GM18517 (cell line): ENCODE results near the gene MEIS1.
"Not testable (repeated sequence)": the region's sequence is repeated elsewhere in the genome, so short reads cannot be mapped to it uniquely, and the experiment has no call there.

ENCODE experiments used
- ATAC-seq: cut with Tn5 transposase; IDR thresholded peaks from one replicate; pipeline ENCODE4 v1.9.1; 2021; ENCODE audit warnings: mild to moderate bottlenecking, moderate library complexity; ENCODE audit not compliant: unreplicated experiment

MEIS1 gene

DNA sequence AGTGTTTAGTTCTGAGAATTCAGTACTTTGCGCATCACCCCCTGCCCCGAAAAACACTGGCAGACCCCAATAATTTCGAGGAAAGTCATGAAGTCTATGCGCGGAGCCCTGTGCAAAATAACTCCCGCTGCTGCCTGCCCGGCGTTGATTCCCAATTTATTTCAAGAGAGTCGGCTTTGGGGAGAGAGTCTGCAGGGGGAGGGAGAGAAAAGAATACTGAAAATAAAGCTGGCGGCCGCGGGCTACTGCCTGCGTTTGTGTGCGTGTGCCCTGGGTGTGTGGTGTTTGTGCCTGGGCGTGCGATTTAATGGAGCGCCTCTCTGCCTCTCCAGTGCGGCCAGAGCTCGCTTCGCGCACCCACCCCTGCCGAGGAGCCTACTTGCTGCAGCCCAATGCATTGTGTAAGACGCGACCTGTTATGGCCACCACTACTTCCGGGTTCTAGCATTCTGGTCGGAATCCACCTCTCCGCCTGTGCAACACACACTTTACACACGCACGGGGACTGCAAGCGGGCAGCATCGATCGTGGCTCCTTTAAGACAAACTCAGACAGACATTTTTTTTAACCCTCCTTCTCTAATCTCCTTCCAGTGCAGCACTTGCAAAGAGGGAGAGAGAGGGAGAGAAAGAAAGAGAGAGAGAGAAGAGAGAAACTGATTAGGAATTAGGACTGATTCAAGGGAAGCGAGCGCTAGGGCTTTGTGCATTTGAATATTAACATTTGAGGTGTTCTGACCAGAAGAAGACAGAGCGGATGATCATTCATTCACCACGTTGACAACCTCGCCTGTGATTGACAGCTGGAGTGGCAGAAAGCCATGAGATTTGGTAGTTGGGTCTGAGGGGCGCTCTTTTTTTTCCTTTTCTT, at the start of gene MEIS1:
Gene MEIS1 (plus strand): TSS at position 447 of the 870 bp plus-strand sequence. CDS start 732 bp downstream, outside the sequence.
- ATAC-seq: peak; percentile 71

DNA sequence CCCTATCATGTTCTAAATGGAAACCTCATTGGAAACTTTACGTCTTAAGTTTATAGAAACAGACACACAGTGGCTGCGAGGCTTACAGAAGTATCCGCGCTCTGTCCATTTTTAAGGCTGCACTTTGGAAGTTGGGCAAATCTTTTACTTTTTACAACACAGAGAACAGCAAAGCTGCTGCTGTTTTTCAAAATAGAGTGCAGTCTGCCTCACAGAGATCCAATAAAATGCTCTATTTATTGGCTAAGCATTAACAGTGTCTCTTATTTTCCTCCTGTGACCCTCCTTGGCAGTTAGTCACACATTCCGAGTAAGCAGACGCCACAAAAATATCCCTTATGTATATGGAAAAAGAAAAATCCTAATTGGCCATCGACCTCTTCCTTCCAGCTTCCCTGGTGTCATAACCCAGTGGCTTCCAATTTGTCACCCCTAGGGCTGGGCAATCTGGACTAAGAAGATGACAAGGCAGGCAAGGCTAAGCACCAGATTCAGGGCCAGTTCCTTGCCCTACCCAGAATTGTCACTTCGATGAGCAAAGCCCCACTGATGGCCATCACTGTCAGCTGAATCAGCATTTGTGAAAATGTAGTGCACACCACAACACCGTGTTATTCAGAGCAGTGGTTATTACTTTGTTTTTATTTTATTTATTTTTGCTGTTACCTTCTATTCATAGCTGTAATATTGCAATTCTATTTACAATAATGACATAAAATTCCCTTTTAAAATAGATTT, 47.7 kb upstream of the MEIS1 start:
- ATAC-seq: no peak

DNA sequence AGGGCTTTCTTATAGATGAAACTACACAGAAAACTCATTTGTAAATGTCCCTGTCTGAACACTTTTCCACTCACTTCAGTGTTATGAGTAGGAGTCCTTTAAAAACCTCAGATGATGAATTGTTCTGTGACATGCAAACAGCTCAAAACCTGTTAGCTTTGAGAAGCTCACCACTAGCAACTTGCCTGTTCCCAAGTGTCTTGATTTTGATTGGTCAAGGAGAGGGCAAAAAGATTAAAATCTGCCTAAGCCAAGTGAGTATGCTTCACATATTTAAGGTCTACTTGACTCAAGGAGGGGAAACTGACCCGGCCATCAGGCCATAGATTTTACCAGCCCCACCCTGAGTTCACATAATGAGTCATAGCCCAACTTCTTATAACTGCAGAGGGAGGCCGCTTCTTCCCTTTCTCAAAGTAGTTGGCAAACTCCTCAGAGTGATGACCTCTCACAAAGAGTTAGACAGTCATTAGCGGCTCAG, 45.2 kb upstream of the MEIS1 start:
- no peak for ATAC-seq

DNA sequence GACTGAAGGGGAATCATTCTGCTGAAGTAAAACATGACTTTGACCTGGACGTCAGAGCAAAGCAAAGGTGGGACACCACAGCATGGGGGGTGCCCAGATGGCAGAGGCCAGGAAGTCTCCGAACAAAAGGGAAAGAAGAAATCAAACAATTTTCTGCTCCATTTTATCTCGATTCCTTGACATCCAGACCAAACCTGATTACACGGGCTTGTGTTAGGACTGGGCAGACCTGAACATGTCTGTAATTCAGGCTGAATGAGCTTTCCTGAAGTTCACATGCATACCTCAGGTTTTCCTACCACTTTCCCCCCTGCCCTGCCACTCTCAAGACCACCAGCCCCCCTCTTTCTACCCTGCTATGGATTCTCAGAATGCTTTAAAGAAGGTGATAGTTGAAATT, 44.8 kb upstream of the MEIS1 start:
- no peak for ATAC-seq

DNA sequence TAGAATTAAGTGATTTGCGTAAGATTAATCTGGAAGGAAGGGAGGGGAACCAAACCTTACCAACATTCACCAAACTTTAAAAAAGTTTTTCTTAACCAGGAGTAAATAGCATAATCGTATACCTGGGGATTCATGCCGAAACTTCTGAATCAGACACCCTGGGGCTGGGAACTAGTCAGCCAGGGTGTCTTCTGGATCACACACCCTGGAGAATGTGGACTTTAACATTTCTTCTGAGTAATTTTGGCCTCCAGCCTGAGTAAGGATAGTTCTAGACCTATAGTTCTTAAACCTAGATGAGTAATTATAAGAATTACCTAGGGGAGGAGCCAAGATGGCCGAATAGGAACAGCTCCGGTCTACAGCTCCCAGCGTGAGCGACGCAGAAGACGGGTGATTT, 44.1 kb upstream of the MEIS1 start:
- ATAC-seq: no peak

DNA sequence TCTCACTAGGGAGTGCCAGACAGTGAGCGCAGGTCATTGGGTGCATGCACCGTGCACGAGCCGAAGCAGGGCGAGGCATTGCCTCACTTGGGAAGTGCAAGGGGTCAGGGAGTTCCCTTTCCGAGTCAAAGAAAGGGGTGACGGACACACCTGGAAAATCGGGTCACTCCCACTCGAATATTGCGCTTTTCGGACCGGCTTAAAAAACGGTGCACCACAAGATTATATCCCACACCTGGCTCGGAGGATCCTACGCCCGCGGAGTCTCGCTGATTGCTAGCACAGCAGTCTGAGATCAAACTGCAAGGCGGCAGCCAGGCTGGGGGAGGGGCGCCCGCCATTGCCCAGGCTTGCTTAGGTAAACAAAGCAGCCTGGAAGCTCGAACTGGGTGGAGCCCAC, 43.7 kb upstream of the MEIS1 start:
- not testable (repeated sequence) for ATAC-seq

DNA sequence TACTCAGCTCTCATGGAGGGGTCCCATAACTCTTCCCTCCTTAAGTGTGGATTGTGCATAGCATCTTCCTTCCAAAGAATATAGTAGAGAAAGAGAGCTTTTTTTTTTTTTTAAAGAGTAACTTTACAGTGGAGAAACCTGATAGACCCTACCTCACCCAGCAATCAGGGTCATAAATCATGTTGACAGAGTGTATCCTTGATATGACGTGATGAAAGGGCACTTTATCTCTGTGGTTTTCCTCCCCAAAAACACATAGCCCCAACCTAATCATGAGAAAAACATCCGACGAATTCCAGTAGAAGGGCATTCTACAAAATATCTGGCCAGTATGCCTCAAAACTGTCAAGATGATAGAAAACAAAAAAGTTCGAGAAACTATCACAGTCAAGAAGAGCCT, 29.5 kb upstream of the MEIS1 start:
- no peak for ATAC-seq

DNA sequence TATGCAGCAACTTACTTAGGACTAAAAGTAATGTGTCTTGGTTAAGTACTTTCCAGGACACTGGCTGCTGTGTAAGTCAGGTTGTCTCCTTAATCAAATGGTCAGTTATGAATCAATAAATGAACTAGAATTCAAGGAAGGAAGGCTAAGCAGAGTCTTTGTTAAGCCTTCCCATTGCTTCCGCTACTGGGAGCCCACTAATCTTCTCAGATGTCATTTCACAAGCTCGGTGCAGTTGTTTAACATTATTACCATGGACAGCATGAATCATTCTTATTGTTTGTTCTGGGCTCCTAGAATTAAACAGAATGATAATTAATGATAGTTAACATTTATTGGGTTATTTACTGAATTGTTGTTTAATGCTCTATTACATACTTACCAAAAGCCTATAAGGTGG, 26.0 kb upstream of the MEIS1 start:
- no peak for ATAC-seq

DNA sequence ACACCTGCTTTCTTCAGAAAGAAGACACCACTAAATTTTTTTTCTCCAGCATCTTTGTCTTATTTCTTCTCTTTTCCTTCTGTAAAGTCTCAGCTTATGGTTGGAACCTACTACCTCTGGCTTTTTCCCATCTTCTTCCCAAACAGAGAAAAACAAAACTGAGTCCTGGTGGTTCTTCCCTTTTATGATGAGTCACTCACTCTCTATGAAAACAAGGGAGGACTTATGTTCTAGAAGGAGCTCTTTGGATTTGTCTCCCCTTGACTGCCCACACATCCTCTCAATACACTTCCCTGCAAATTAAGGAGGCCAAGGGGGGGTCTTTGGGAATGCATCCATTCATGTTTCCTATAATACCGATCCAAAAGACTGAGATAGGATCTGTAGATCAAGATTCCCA, 22.1 kb upstream of the MEIS1 start:
- no peak for ATAC-seq

DNA sequence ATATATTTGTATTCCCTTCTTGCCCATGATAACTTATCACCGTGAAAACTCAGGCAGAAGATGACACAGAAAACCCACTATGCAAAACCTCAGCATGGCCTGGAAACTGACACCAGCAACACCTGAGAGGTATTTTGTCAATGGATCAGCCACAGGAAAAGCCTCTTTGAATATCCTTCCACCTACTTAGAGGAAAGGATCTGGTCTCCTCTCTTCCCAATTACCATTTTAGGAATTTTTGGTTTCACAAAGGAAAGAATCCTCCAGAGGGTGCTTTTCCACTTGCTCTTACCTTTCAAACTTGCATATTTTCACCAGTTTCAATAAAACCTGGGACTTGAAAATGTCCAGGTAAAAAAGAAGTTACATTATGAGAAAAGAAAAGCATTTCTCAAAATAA, 20.0 kb upstream of the MEIS1 start:
- no peak for ATAC-seq

DNA sequence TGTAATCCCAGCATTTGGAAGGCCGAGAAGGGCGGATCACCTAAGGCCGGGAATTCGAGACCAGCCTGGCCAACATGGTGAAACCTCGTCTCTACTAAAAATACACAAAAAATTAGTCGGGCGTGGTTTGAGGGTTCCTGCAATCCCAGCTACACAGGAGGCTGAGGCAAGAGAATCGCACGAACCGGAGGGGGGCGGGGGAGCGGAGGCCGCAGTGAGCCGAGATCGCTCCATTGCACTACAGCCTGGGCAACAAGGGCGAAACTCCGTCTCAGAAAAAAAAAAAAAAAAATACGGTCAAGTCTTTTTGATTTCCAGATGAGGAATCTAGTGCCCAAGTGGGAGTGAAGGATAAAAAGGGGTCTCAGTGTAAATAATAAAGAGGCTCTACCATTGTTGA, 16.5 kb upstream of the MEIS1 start:
- no peak for ATAC-seq

DNA sequence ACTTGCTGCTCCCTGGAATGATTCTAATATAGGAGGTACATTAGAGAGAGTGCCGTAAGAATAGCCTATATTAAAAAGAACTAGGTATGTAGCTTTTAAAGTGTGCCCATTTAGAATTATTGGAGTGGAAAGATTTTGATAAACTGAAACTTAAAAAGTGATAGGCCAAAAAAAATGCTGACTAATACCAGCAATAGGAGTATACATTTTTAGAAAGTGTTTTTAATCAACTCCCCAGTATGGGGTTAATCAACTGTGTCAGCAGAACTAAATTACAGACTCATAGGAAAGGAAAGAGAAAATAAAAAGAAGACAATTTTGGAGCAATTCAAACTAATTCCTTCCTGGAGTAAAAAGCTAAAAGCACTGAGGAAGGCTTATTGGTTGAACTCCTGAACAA, 13.3 kb upstream of the MEIS1 start:
- no peak for ATAC-seq

DNA sequence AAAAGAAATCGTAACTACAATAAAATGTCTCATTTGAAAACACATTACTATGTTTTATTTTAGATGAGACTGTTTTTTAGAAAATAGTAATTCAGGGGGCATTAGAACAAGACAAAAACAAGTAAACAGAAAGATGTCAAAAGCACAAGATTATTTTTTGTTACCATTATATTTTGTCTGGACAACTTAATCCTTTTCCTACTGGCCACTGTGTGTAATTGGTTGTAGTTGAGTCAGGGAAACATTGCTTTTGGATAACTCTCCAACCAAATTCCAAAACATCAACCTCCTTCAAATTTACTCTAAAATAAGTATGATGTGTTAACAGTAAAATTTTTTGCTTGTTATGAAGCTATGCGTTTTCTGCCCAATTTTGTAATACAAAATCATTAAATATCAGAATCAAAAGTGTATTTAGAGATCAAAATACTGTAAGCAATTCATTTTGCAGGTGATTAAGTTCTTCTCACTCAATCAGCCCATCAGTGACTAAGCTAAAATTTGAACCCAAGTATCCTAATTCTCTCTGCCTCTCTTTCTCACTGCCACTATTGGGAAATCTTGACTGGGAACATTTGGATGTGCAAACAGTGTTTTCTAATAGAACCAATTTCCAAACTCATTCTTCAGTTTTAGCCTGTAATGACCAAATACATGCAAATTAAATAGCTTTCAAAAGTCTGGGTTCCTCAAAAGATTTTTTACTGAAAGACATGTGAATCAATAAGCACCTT, 11.4 kb upstream of the MEIS1 start:
- no peak for ATAC-seq

DNA sequence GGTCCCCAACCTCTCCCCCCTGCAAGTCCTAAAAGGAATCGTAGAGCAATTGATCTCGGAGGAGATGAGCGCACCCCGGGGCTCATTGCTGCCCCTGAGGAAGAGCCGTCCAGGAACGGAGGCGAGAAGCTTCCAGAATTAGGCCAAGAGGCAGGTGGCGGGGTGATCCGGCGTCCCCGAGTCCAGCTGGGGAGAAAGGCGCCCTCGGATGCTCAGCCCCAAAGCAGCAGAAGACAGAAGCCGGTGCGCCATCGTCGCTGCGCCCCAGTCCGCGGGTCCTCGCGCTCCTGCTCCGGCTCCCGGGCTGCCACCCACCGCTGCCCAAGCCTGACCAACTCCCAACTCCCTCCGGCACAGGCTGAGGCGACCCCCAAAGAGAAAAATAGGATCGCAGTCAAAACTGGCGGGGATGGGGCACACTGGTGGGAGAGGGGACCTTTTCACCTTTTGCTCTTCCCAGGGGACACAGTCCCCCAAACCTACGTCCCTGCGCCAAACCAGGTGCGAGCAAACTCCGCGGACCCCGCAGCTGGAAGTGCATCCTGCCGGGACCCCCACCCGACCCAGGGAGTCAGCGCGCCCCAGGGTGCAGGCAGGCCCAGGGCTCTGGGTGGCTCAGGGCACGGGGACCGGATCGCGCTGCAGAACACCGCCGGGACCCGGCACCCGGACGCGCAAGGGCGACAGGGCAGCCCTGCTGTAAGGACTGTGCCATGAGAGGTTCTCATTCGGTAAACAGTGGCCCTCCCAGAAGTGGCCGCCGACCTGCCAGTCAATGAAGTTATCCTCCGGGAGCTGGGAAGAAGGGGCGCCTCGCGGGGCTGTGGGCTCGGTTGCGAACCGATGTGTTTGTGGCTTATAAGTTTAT, 8.4 kb upstream of the MEIS1 start:
- ATAC-seq: no peak

DNA sequence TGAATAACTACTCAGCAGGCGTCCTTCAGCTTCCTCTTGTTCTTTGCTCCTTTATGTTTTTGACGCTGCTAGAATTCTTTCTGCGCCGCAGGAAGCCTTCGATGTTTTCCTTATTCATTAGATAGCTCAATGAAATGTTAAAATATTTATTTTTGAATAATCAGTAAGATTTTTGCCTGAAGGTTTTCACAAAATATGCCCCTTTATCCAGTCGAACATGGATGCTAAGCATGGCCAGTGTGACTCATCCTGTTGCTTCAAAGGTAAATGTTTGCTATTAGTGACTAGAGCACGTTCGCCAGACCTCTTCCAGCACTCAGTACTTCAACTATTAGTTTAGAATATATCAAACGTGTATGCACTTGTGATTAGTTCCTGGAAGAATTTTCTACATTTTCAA, 7.6 kb upstream of the MEIS1 start:
- ATAC-seq: no peak

DNA sequence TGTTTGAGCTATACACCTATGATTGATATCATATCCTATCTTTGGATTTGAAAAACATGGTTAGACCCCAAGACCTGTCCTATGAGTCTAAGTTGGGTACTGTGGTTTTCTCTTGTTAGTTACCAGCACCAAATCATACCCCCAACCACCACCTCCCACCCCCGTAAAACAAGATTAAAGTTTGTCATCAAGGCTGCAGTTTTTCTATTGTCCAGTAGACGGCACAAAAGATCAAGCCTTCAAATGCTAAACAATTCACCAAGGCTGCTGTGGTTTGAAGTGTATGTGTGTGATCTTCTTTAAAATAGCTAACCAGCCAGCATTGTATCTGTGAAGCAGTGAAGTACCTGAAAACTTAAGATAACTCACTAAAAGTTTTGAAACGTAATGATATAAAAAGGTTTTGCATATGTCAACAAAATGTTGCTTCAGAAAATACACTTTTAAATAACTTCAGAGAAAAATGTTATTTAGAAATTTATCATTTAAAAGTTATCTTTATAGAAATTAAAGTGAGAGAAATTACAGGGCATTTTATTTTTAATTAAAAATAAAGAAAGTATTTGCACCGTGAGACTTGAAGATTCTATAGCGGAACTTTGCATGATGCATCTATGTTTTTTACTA, 5.8 kb upstream of the MEIS1 start:
- ATAC-seq: no peak

DNA sequence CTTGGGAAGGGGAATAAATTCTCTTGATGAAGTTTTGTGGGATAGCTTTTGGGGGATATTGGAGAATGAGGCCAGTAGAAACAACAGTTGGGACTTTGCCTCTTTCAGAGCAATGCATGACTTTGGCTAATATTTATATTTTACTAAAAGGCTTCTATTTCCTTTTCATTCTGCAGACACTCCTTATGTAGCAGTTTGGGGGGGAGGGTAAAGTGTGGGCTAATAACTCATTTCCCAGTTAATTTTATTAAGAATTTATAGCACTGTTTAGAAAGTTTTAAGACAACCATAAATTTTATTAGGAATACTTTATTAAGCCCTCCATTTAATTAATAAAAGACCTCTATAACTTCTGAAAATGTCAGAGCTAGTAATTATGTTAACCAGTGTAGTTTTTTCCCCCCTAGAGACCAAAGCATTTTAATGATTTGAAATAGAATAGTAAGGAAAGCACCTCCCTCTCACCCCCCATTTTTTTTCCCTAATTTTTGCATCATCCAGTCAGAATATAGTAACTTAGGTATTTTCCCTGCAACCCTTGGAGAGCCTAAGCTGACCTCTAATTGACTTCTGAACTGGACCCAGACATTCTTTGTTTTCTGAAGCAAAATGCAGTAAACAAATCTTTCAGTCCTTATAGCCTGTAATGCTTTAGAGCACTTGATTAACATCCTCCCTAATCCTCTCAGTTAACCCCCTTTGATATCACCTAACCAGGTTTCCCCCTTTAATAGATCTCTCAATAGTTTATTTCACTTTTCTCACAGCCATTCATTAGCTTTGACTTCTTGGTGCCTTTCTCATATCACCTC, 5.0 kb upstream of the MEIS1 start:
- ATAC-seq: no peak

DNA sequence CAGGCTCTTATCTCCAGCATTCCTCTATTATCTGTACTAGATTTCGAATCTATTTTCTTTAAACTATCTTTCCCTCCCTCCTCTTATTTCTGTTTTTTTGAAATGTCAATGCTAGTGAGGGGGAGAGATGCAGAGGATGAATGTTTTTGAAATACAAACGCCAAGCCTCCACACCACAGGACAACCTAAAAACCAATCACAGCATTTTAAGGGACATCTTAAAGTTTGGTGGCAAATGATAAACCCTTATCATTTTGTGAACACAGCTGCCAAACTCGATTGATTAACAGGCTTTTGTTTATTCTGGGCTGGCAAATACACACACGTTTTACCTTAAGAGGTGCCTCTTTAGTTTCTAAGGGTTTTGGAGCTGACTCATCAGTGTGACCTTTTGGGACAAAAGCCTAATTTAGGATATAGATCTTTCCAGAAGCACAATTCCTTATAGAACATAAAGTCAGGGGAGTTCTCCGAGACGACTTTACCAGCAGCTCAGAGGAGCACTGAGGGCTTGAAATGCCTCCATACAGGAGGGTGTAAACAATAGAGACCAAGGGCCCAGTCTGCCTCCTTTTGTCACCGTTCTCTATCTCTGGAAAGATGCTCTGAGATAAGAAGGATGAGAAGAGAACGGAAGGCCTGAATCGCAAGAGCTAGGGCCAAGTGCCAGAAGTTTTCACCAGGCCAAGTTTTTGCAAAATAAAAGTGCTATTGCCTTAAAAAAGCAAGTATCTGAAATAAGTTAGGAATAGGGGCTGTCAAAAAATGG, 4.2 kb upstream of the MEIS1 start:
- no peak for ATAC-seq

DNA sequence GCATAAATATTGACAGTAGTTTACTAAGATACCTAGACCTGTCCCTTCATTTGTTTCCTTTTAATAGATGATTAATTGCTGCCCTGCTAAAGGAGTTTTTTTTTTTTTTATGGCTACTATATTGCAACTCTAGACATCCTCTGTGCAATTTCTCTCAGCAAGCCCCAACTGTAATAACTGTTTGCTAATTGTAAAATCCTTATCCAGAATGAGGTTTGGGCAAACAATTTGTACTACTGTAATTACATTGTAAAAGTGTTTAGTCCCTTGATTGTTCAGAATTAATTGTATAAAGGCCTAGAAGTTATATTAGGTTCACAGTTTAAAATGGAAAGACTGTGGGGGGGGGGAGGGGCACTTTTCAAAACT, 3.7 kb upstream of the MEIS1 start:
- no peak for ATAC-seq
